Transverse colon (tissue), 4 donors: Measurements from ENCODE around the gene ARHGEF3.

ENCODE experiments used
- EP300 ChIP-seq: sonication (generic); formaldehyde crosslinking; IDR thresholded peaks from one replicate; pipeline ENCODE4 v1.6.1; 2017; ENCODE audit warnings: antibody characterized with exemption, low read depth
- POLR2A ChIP-seq: fragments of 450-650 bp; IDR thresholded peaks from one replicate; pipeline ENCODE4 v1.6.1; 2016; ENCODE audit warnings: antibody characterized with exemption, mild to moderate bottlenecking, moderate library complexity
- POLR2AphosphoS5 ChIP-seq, 3 donors: sonication (generic); formaldehyde crosslinking; IDR thresholded peaks; one replicate each; pipeline ENCODE4 v1.6.1; 2016; ENCODE audit warnings: antibody characterized with exemption in 3 of 3
- TF ChIP-seq, protein P1 (sequence below), 5 experiments: fragments of 200-600 bp in 3 of 5; fragments of 450-650 bp in 2 of 5; sonication (generic) in 3 of 5; IDR thresholded peaks; 1 replicate in 2 of 5; 2 replicates in 3 of 5; pipeline ENCODE4 v1.5.1; 2016 to 2017; ENCODE audit warnings: antibody characterized with exemption in 5 of 5, inconsistent platforms in 3 of 5, mild to moderate bottlenecking in 2 of 5, moderate library complexity in 1 of 5

DNA sequence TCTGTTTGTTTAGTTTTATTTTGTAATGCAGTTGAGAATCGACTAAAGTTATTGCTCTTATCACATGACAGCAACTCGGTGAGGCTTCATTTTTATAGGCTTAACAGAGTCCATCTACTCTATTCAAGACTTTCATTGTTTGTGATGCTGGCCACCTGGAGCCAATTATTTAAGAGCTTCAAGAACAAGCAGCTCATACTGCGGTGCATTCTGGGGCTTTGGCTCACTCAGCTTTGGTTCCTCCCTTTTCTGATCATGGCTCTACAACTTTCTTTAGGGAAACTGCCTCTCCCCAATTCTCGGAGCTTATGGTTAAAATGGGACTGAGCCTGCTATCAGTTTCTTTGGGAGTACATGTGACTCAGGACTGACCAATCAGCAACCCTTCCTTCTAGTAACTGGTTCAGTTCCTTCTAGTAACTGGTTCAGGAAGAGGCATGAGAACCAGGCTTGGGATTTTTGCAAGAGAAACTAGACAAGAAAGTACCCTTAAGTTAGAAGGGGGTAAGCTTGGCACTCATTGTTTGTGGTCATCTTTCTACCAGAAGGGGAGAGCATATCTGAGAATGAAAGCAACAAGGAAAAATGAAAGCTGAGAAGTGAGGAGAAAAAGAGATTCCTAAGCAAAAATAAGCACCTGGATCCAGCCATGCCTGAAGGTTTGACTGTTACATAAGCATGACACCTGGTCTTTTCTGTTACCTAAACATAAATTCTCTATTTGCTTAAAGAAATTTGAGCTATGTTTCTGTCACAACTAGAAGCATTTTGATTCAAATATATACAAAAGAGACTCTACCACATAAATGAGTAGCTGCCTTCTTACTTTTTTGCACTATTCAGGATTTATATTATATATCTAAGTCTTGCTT is 24.1 kb upstream of the ARHGEF3 start:
- TF ChIP-seq EP300 = no peak
- TF ChIP-seq, protein P1, sequence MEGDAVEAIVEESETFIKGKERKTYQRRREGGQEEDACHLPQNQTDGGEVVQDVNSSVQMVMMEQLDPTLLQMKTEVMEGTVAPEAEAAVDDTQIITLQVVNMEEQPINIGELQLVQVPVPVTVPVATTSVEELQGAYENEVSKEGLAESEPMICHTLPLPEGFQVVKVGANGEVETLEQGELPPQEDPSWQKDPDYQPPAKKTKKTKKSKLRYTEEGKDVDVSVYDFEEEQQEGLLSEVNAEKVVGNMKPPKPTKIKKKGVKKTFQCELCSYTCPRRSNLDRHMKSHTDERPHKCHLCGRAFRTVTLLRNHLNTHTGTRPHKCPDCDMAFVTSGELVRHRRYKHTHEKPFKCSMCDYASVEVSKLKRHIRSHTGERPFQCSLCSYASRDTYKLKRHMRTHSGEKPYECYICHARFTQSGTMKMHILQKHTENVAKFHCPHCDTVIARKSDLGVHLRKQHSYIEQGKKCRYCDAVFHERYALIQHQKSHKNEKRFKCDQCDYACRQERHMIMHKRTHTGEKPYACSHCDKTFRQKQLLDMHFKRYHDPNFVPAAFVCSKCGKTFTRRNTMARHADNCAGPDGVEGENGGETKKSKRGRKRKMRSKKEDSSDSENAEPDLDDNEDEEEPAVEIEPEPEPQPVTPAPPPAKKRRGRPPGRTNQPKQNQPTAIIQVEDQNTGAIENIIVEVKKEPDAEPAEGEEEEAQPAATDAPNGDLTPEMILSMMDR (IDR thresholded peaks at IDR 0.05) = no peak
- no peak for TF ChIP-seq POLR2A
- no peak for TF ChIP-seq POLR2AphosphoS5 (IDR thresholded peaks at IDR 0.05)
